Smooth muscle cell (in vitro differentiated cells): Measurements from ENCODE around the gene ASB1. TPM values are rescaled to one million over a fixed set of nuclear protein-coding genes. Genes with fewer than 3 reads are reported as not detected.
"Not testable (repeated sequence)": the region's sequence is repeated elsewhere in the genome, so short reads cannot be mapped to it uniquely, and the experiment has no call there.

ENCODE experiments used
- DNase-seq: peaks from one replicate; lab custom pipeline; 2025; ENCODE audit not compliant: unreplicated experiment; lab: John Stamatoyannopoulos, UW
- H2AFZ ChIP-seq: fragments of 200-600 bp; sonication (generic); 2 replicates; pipeline ENCODE4 v1.6.0; 2016; ENCODE audit warnings: antibody characterized with exemption, low read depth, mild to moderate bottlenecking
- H3F3A ChIP-seq: fragments of 200-600 bp; sonication (generic); 2 replicates; pipeline ENCODE4 v1.6.0; 2017; ENCODE audit warnings: antibody characterized with exemption, low read depth
- H3K27ac ChIP-seq: fragments of 200-600 bp; sonication (generic); 2 replicates; pipeline ENCODE4 v1.5.1; 2016; ENCODE audit warnings: low read depth, mild to moderate bottlenecking
- H3K27me3 ChIP-seq: fragments of 200-600 bp; sonication (generic); 2 replicates; pipeline ENCODE4 v1.6.1; 2016; ENCODE audit warnings: low read depth, mild to moderate bottlenecking
- H3K36me3 ChIP-seq: fragments of 200-600 bp; sonication (generic); 2 replicates; pipeline ENCODE4 v1.5.1; 2016; ENCODE audit warnings: low read depth
- H3K4me1 ChIP-seq: fragments of 200-600 bp; sonication (generic); 2 replicates; pipeline ENCODE4 v1.5.1; 2016; ENCODE audit warnings: low read depth
- H3K4me2 ChIP-seq: fragments of 200-600 bp; sonication (generic); 2 replicates; pipeline ENCODE4 v1.6.0; 2016; ENCODE audit warnings: mild to moderate bottlenecking
- H3K4me3 ChIP-seq: fragments of 200-600 bp; sonication (generic); 2 replicates; pipeline ENCODE4 v1.5.1; 2016; ENCODE audit warnings: mild to moderate bottlenecking
- H3K79me2 ChIP-seq: fragments of 200-600 bp; sonication (generic); 2 replicates; pipeline ENCODE4 v1.6.0; 2016; ENCODE audit warnings: low read depth, mild to moderate bottlenecking
- H3K9ac ChIP-seq: fragments of 200-600 bp; sonication (generic); 2 replicates; pipeline ENCODE4 v1.6.0; 2016; ENCODE audit warnings: low read depth
- H3K9me3 ChIP-seq: fragments of 200-600 bp; sonication (generic); replicated peaks from 2 replicates; pipeline ENCODE4 v1.5.1; 2016; ENCODE audit warnings: low read depth
- H4K20me1 ChIP-seq: fragments of 200-600 bp; sonication (generic); 2 replicates; pipeline ENCODE4 v1.6.0; 2016; ENCODE audit warnings: low read depth
- CTCF ChIP-seq: fragments of 200-600 bp; sonication (generic); IDR thresholded peaks from 2 replicates; pipeline ENCODE4 v1.5.1; 2017; ENCODE audit warnings: borderline replicate concordance, mild to moderate bottlenecking, antibody characterized with exemption; ENCODE audit not compliant: insufficient read depth, poor library complexity, severe bottlenecking
- WGBS: methylation state at CpG from one replicate; pipeline ENCODE4 v1.1.7; 2016; ENCODE audit warnings: low lambda C conversion rate; 5-methylcytosine and 5-hydroxymethylcytosine counted together
- polyA plus RNA-seq: library from polyadenylated mRNA; unstranded; fragments of >200 nt; fragmentation: Nextera tagmentation; extraction: Ambion mirVana; gene quantifications from 2 replicates; pipeline ENCODE4 v1.2.1, GENCODE V29; 2016
- total RNA-seq: library from RNA; depleted of rRNA; stranded (reverse); fragments of >200 nt; gene quantifications from 2 replicates; pipeline ENCODE4 v1.2.3, GENCODE V29; 2014

Gene ASB1
- total and polyA plus RNA-seq, 2 experiments from 2014 or later: 24.8 to 27.3 TPM

GRCh38 chr2:238441262-238442114 is 14.8 kb downstream of the ASB1 start:
- Histone ChIP-seq H3K4me2 (no peak overlapping the region), H4K20me1 (peaks cover 86% of the 10 kb centered on the region), H3F3A (no peaks in the 10 kb centered on the region), H3K4me3 (no peak overlapping the region), H2AFZ (no peak overlapping the region), H3K79me2 (peaks cover 76% of the 10 kb centered on the region), H3K4me1 (no peaks in the 10 kb centered on the region), H3K27me3 (no peaks in the 10 kb centered on the region), H3K9me3 (no peaks in the 10 kb centered on the region), H3K9ac (no peak overlapping the region), H3K36me3 (peaks cover 14% of the 10 kb centered on the region), H3K27ac (no peak overlapping the region)
- DNase-seq: no peak
- TF ChIP-seq CTCF: no peak
- 85% methylated on average over 17 of the region's 17 CpGs for WGBS

- not testable (repeated sequence) for H3K27ac ChIP-seq, H3K9me3 ChIP-seq, H3K36me3 ChIP-seq, H3K9ac ChIP-seq, H3K27me3 ChIP-seq, H3K4me1 ChIP-seq, H3K4me2 ChIP-seq, DNase-seq, H2AFZ ChIP-seq, H3F3A ChIP-seq, H3K4me3 ChIP-seq
- peaks cover 69% of the 10 kb centered on the region for H3K79me2 ChIP-seq
- 95% methylated on average over 6 of the region's 6 CpGs for WGBS
- peaks cover 91% of the 10 kb centered on the region for H4K20me1 ChIP-seq
Observed at GRCh38 chr2:238442257-238442656, 15.5 kb downstream of the ASB1 start.

- H2AFZ ChIP-seq: no peak overlapping the region
Observed at GRCh38 chr2:238444242-238444641, 17.5 kb downstream of the ASB1 start.

More at GRCh38 chr2:238444242-238444641, 17.5 kb downstream of the ASB1 start:
- no peaks in the 10 kb centered on the region for H3F3A ChIP-seq
- no peak overlapping the region for H3K27ac ChIP-seq
- 98% methylated on average over 13 of the region's 13 CpGs for WGBS
- H4K20me1 ChIP-seq: peaks cover 91% of the 10 kb centered on the region
- H3K27me3 ChIP-seq: no peaks in the 10 kb centered on the region
- H3K9ac ChIP-seq: no peak overlapping the region
- peaks cover 5% of the 10 kb centered on the region for H3K36me3 ChIP-seq
- H3K4me3 ChIP-seq: no peak overlapping the region
- H3K4me1 ChIP-seq: no peaks in the 10 kb centered on the region
- no peak for DNase-seq
- H3K4me2 ChIP-seq: no peak overlapping the region
- no peaks in the 10 kb centered on the region for H3K9me3 ChIP-seq
- peaks cover 51% of the 10 kb centered on the region for H3K79me2 ChIP-seq
- no peak for TF ChIP-seq CTCF
